GM10266 (cell line): ENCODE measurements around the gene DNAH5.

Experiments
- DNase-seq: peaks from one replicate; pipeline ENCODE4 v3.0.0; 2012; ENCODE audit errors: extremely low spot score
- CTCF ChIP-seq: IDR thresholded peaks from 2 replicates; pipeline ENCODE4 v1.5.1; 2012; ENCODE audit warnings: mild to moderate bottlenecking, low read depth; ENCODE audit not compliant: control insufficient read depth, insufficient read depth; ENCODE audit errors: missing control alignments

The DNAH5 gene

GRCh38 chr5:13926731-13927130 is 17.8 kb downstream of the DNAH5 start:
- TF ChIP-seq CTCF = no peak
- no peak for DNase-seq

- no peak for TF ChIP-seq CTCF
- no peak for DNase-seq
Observed at GRCh38 chr5:13921578-13921977, 22.9 kb downstream of the DNAH5 start.

GRCh38 chr5:13919786-13920185 is 24.7 kb downstream of the DNAH5 start:
- DNase-seq = no peak
- no peak for TF ChIP-seq CTCF

- TF ChIP-seq CTCF = no peak
Observed at GRCh38 chr5:13919087-13919486, 25.4 kb downstream of the DNAH5 start.

GRCh38 chr5:13917061-13917460 is 27.4 kb downstream of the DNAH5 start:
- no peak for DNase-seq
- TF ChIP-seq CTCF = no peak

More at GRCh38 chr5:13919087-13919486, 25.4 kb downstream of the DNAH5 start:
- no peak for DNase-seq

- TF ChIP-seq CTCF = no peak
- DNase-seq = no peak
Observed at GRCh38 chr5:13913962-13914361, 30.5 kb downstream of the DNAH5 start.

- DNase-seq = no peak
- no peak for TF ChIP-seq CTCF
Observed at GRCh38 chr5:13910637-13911288, 33.7 kb downstream of the DNAH5 start.
